B cell (primary cell): ENCODE data around the gene GARIN5A. TPM values are rescaled to one million over a fixed set of nuclear protein-coding genes. Genes with fewer than 3 reads are reported as not detected.

Source experiments
- ATAC-seq: fragments of 200-7000 bp; cut with Tn5 transposase; one replicate; pipeline ENCODE4 v1.10.0; 2021; ENCODE audit warnings: low read depth, mild to moderate bottlenecking, moderate number of reproducible peaks, moderate library complexity
- CTCF ChIA-PET: fragments of 350-600 bp; sonication (Branson Sonifier 250); formaldehyde crosslinking; loops from one replicate; lab custom pipeline; 2021; ENCODE audit warnings: antibody characterized with exemption, inconsistent platforms; lab: Charles Lee
- POLR2A ChIA-PET: fragments of 350-600 bp; sonication (Branson Sonifier 250); formaldehyde crosslinking; loops from one replicate; lab custom pipeline; 2021; ENCODE audit warnings: antibody characterized with exemption; lab: Charles Lee
- DNase-seq: peaks from one replicate; pipeline ENCODE4 v3.0.0; 2013
- H2AFZ ChIP-seq: 2 replicates; pipeline ENCODE4 v1.6.1; 2012; ENCODE audit warnings: mild to moderate bottlenecking, low read depth, low read length; ENCODE audit not compliant: insufficient read depth, poor library complexity, severe bottlenecking
- H3K27ac ChIP-seq, 2 donors: 1 replicate in 1 of 2; 2 replicates in 1 of 2; pipeline ENCODE4 v1.5.1; 2012 to 2013; ENCODE audit warnings: low read length in 2 of 2, mild to moderate bottlenecking in 2 of 2, moderate library complexity in 1 of 2
- H3K27me3 ChIP-seq, 4 experiments: fragments of 200-600 bp in 1 of 4; sonication (generic) in 1 of 4; replicated peaks in 1 of 4; 1 replicate in 2 of 4; 2 replicates in 2 of 4; pipeline versions ENCODE4 v1.6.1 to v1.7.0; 2013 to 2016; ENCODE audit warnings: low read length in 3 of 4, mild to moderate bottlenecking in 2 of 4, mixed read lengths in 1 of 4, moderate library complexity in 1 of 4; ENCODE audit not compliant: insufficient read depth in 4 of 4, control insufficient read depth in 3 of 4; ENCODE audit errors: control extremely low read depth in 1 of 4
- H3K36me3 ChIP-seq, 2 experiments: replicated peaks in 1 of 2; 1 replicate in 1 of 2; 2 replicates in 1 of 2; pipeline versions ENCODE4 v1.6.1 to v1.7.1; 2013; ENCODE audit warnings: low read length in 1 of 2; ENCODE audit not compliant: insufficient read depth in 2 of 2, control insufficient read depth in 1 of 2; ENCODE audit errors: control extremely low read depth in 1 of 2, extremely low read depth in 1 of 2
- H3K4me1 ChIP-seq, 2 donors: fragments of 200-600 bp in 1 of 2; sonication (generic) in 1 of 2; 1 replicate in 1 of 2; 2 replicates in 1 of 2; pipeline versions ENCODE4 v1.5.1 to v1.6.1; 2013 to 2017; ENCODE audit warnings: low read length in 2 of 2; ENCODE audit not compliant: control insufficient read depth in 2 of 2, insufficient read depth in 2 of 2
- H3K4me2 ChIP-seq: replicated peaks from 2 replicates; pipeline ENCODE3; 2012; ENCODE audit warnings: mild to moderate bottlenecking, low read depth, low read length; ENCODE audit not compliant: poor library complexity, severe bottlenecking
- H3K4me3 ChIP-seq, 5 experiments: fragments of 200-600 bp in 1 of 5; sonication (generic) in 1 of 5; 1 replicate in 3 of 5; 2 replicates in 2 of 5; pipeline versions ENCODE4 v1.5.1 to v1.7.0; 2011 to 2016; ENCODE audit warnings: low read length in 4 of 5, mild to moderate bottlenecking in 4 of 5, low read depth in 2 of 5, control low read depth in 1 of 5, moderate library complexity in 1 of 5; ENCODE audit not compliant: insufficient read depth in 1 of 5; ENCODE audit errors: control extremely low read depth in 1 of 5, extremely low read depth in 1 of 5
- H3K79me2 ChIP-seq: fragments of 200-600 bp; sonication (generic); one replicate; pipeline ENCODE4 v1.6.0; 2016; ENCODE audit warnings: low read length; ENCODE audit not compliant: control insufficient read depth, insufficient read depth
- H3K9ac ChIP-seq: fragments of 200-600 bp; sonication (generic); 2 replicates; pipeline ENCODE4 v1.6.1; 2017; ENCODE audit warnings: mild to moderate bottlenecking, low read length, moderate library complexity
- H3K9me3 ChIP-seq, 3 donors: one replicate each; pipeline versions ENCODE4 v1.6.1 to v1.7.1; 2013; ENCODE audit warnings: low read length in 2 of 3; ENCODE audit not compliant: control insufficient read depth in 2 of 3, insufficient read depth in 1 of 3; ENCODE audit errors: control extremely low read depth in 1 of 3
- H4K20me1 ChIP-seq: 2 replicates; pipeline ENCODE4 v1.6.0; 2012; ENCODE audit warnings: mild to moderate bottlenecking, low read length; ENCODE audit not compliant: insufficient read depth, control insufficient read depth, poor library complexity, severe bottlenecking
- H3K27ac Mint-ChIP-seq: one replicate; pipeline ENCODE4 v1.8.0; 2021; ENCODE audit warnings: mixed read lengths
- H3K27me3 Mint-ChIP-seq: one replicate; pipeline ENCODE4 v1.8.0; 2021; ENCODE audit warnings: mixed read lengths
- H3K4me1 Mint-ChIP-seq: one replicate; pipeline ENCODE4 v1.8.0; 2021; ENCODE audit warnings: mixed read lengths
- H3K4me3 Mint-ChIP-seq: one replicate; pipeline ENCODE4 v1.8.0; 2021; ENCODE audit warnings: mixed read lengths
- H3K9me3 Mint-ChIP-seq: one replicate; pipeline ENCODE4 v1.8.0; 2022; ENCODE audit warnings: mixed read lengths; ENCODE audit not compliant: insufficient read depth
- CTCF ChIP-seq: fragments of 200-600 bp; IDR thresholded peaks from one replicate; pipeline ENCODE4 v1.8.0; 2022; ENCODE audit warnings: antibody characterized with exemption, mild to moderate bottlenecking
- EZH2 ChIP-seq: IDR thresholded peaks from 2 replicates; pipeline ENCODE4 v1.6.1; 2012; ENCODE audit warnings: borderline replicate concordance, low read depth, mild to moderate bottlenecking, moderate library complexity, low read length; ENCODE audit not compliant: insufficient read depth, poor library complexity, severe bottlenecking
- WGBS: methylation state at CpG from one replicate; pipeline ENCODE4 v1.1.5; 2013; ENCODE audit warnings: missing lambda C conversion rate; ENCODE audit not compliant: insufficient coverage; 5-methylcytosine and 5-hydroxymethylcytosine counted together
- intact Hi-C: fragments of 100-400 bp; cut with micrococcal nuclease; formaldehyde crosslinking; loops from one replicate; pipeline ENCODE4 v1.10.0; 2022
- polyA plus RNA-seq: library from polyadenylated mRNA; depleted of rRNA; stranded (reverse); fragments of >200 nt; gene quantifications from 2 replicates; pipeline ENCODE4 v1.2.3, GENCODE V29; 2012
- total RNA-seq, 2 donors: library from RNA; stranded (reverse); fragments of 120-200 nt in 1 of 2; gene quantifications; 1 replicate in 1 of 2; 2 replicates in 1 of 2; pipeline versions ENCODE4 v1.2.3 to v1.2.4, GENCODE V29; 2013 to 2022

Gene GARIN5A
- total and polyA plus RNA-seq, 2 donors (not counting 1 experiment from before 2014, with no cell fraction given) = 0.22 to 0.34 TPM

GRCh38 chr19:50453243-50453642, 23.4 kb downstream of the GARIN5A start:
- Histone ChIP-seq H3K27me3 (no peaks in the 10 kb centered on the region), H3K79me2 (no peaks in the 10 kb centered on the region), H3K27ac (no peak overlapping the region), H3K4me2 (no peak overlapping the region), H3K4me3 (no peak overlapping the region), H4K20me1 (no peaks in the 10 kb centered on the region), H3K9ac (no peak overlapping the region), H2AFZ (no peak overlapping the region), H3K4me1 (no peaks in the 10 kb centered on the region), H3K9me3 (peaks cover 0 to 1% (median 0%) of the 10 kb centered on the region in 3 donors), H3K36me3 (no peaks in the 10 kb centered on the region)
- CTCF ChIA-PET = interaction anchor here (1.2 kb wide), 1 partner anchor 16 kb away, joined by 3 read pairs; no protein-coding TSS in a partner anchor
- H3K27me3 Mint-ChIP-seq = no peaks in the 10 kb centered on the region
- H3K4me3 Mint-ChIP-seq = no peak overlapping the region
- peaks cover 8% of the 10 kb centered on the region for H3K4me1 Mint-ChIP-seq
- DNase-seq (no peak), ATAC-seq (no peak)
- intact Hi-C loops = no loop called here
- TF ChIP-seq CTCF = no peak
- no peak for TF ChIP-seq EZH2
- no peak overlapping the region for H3K27ac Mint-ChIP-seq
- H3K9me3 Mint-ChIP-seq = no peaks in the 10 kb centered on the region
- WGBS = no CpG with 5 or more reads among the region's 3 CpGs
- POLR2A ChIA-PET = no interaction called here

- no peak overlapping the region for H3K4me2 ChIP-seq
- H3K4me1 ChIP-seq = no peaks in the 10 kb centered on the region
- H3K9ac ChIP-seq = no peak overlapping the region
- Mint-ChIP-seq H3K27me3 (no peaks in the 10 kb centered on the region), H3K9me3 (peaks cover 2% of the 10 kb centered on the region), H3K4me1 (peaks cover 8% of the 10 kb centered on the region), H3K4me3 (peak overlapping the region; percentile 63), H3K27ac (peak overlapping the region; percentile 6)
- WGBS = 73% methylated on average over 7 of the region's 13 CpGs
- intact Hi-C loops = no loop called here
- TF ChIP-seq EZH2 (no peak), CTCF (no peak)
- POLR2A ChIA-PET = interaction anchor here (1.4 kb wide), 1 partner anchor 21 kb away, joined by 7 read pairs; no protein-coding TSS in a partner anchor
- ATAC-seq (no peak), DNase-seq (no peak)
- CTCF ChIA-PET = interaction anchor here (1.2 kb wide), 1 partner anchor 10 kb away, joined by 6 read pairs; no protein-coding TSS in a partner anchor
- H3K9me3 ChIP-seq = peaks cover 0 to 7% (median 0%) of the 10 kb centered on the region in 3 donors
- no peak overlapping the region for H2AFZ ChIP-seq
- H3K27me3 ChIP-seq = no peaks in the 10 kb centered on the region
- H3K36me3 ChIP-seq = no peaks in the 10 kb centered on the region
- H3K4me3 ChIP-seq = no peak overlapping the region
- H4K20me1 ChIP-seq = no peaks in the 10 kb centered on the region
- H3K79me2 ChIP-seq = no peaks in the 10 kb centered on the region
- H3K27ac ChIP-seq = no peak overlapping the region
Measured at GRCh38 chr19:50451223-50451534, 25.5 kb downstream of the GARIN5A start.
